ENCODE results near the gene PRELID3B. TPM values are rescaled to one million over a fixed set of nuclear protein-coding genes. Genes with fewer than 3 reads are reported as not detected.
A peak's percentile ranks its signal among the peaks of the same experiment; 100 is the strongest.

PRELID3B gene
- total and polyA plus RNA-seq, 2 of the 13 experiments (the other 11 are each of a cell fraction or from before 2014, with no cell fraction given): 23.3 to 42.6 TPM

GRCh38 chr20:59042151-59042795 lies at the start of gene PRELID3B (continued):
- TF ChIP-seq ZBTB43 (CRISPR knock-in tag; conservative IDR thresholded peaks at IDR 0.05) (peak; percentile 66; the same call in 1 of the 2 replicates), MBD4 (IDR thresholded peaks at IDR 0.05; ENCODE audit: borderline replicate concordance, low read length) (no peak), KDM2A (CRISPR knock-in tag; IDR thresholded peaks at IDR 0.05; ENCODE audit: borderline replicate concordance, low read depth) (peak; percentile 48; the same call in 1 of the 2 replicates), CHD2 (IDR thresholded peaks at IDR 0.05; ENCODE audit: low read depth, low read length) (no peak), IRF9 (CRISPR knock-in tag; IDR thresholded peaks at IDR 0.05; ENCODE audit: borderline replicate concordance) (0 out of 2 replicates have a peak, but pooled peaks have one; percentile 36), NKX3-1 (CRISPR knock-in tag; IDR thresholded peaks at IDR 0.05) (no peak; the same call in 1 of the 2 replicates), ZNF3 (CRISPR knock-in tag; IDR thresholded peaks at IDR 0.05) (no peak), ZNF687 (CRISPR knock-in tag; IDR thresholded peaks at IDR 0.05) (peak; percentile 99), RAD21 (CRISPR knock-in tag; IDR thresholded peaks at IDR 0.05) (no peak), ZFP36 (IDR thresholded peaks at IDR 0.05; ENCODE audit: borderline replicate concordance, low read depth, low read length, partially characterized antibody) (no peak), MLXIP (CRISPR knock-in tag; IDR thresholded peaks at IDR 0.05; ENCODE audit: borderline replicate concordance) (no peak), ZNF382 (CRISPR knock-in tag; IDR thresholded peaks at IDR 0.05; ENCODE audit: borderline replicate concordance) (no peak), MYPOP (CRISPR knock-in tag; IDR thresholded peaks at IDR 0.05) (no peak), ZNF841 (CRISPR knock-in tag; IDR thresholded peaks at IDR 0.05; ENCODE audit: borderline replicate concordance) (no peak), ZNF558 (CRISPR knock-in tag; IDR thresholded peaks at IDR 0.05; ENCODE audit: borderline replicate concordance) (peak; percentile 81; the same call in 1 of the 2 replicates), ZNF704 (CRISPR knock-in tag; IDR thresholded peaks at IDR 0.05; ENCODE audit: borderline replicate concordance) (0 out of 2 replicates have a peak, but pooled peaks have one; percentile 56)

All from HepG2 (cell line).